ENCODE results near the gene HSPH1. TPM values are rescaled to one million over a fixed set of nuclear protein-coding genes. Genes with fewer than 3 reads are reported as not detected.

HSPH1 gene
- total RNA-seq, 1 donor from 2014 or later, result 176 TPM

- Mint-ChIP-seq H3K27ac (no peak overlapping the region), H3K27me3 (peaks cover 27% of the 10 kb centered on the region), H3K4me3 (no peak overlapping the region), H3K4me1 (ENCODE audit: unreplicated experiment) (peaks cover 1% of the 10 kb centered on the region), H3K9me3 (no peaks in the 10 kb centered on the region), H3K36me3 (peaks cover 8% of the 10 kb centered on the region)
- DNase-seq (ENCODE audit: extremely low spot score, unreplicated experiment), result no peak
- TF ChIP-seq CTCF (conservative IDR thresholded peaks at IDR 0.05), result no peak
Measured at GRCh38 chr13:31129419-31129818, 32.3 kb downstream of the HSPH1 start.

- Mint-ChIP-seq H3K4me1 (ENCODE audit: unreplicated experiment) (peaks cover 24% of the 10 kb centered on the region), H3K36me3 (no peaks in the 10 kb centered on the region), H3K27me3 (peaks cover 46% of the 10 kb centered on the region), H3K27ac (no peak overlapping the region), H3K9me3 (no peaks in the 10 kb centered on the region), H3K4me3 (no peak overlapping the region)
- DNase-seq (ENCODE audit: extremely low spot score, unreplicated experiment), result no peak
- no peak for TF ChIP-seq CTCF (conservative IDR thresholded peaks at IDR 0.05)
Measured at GRCh38 chr13:31124204-31124603, 37.5 kb downstream of the HSPH1 start.

- TF ChIP-seq CTCF (conservative IDR thresholded peaks at IDR 0.05), result no peak
- no peaks in the 10 kb centered on the region for H3K36me3 Mint-ChIP-seq
- H3K27ac Mint-ChIP-seq, result no peak overlapping the region
- H3K4me1 Mint-ChIP-seq (ENCODE audit: unreplicated experiment), result peaks cover 24% of the 10 kb centered on the region
- H3K4me3 Mint-ChIP-seq, result no peak overlapping the region
- H3K27me3 Mint-ChIP-seq, result peaks cover 53% of the 10 kb centered on the region
- H3K9me3 Mint-ChIP-seq, result no peaks in the 10 kb centered on the region
- DNase-seq (ENCODE audit: extremely low spot score, unreplicated experiment), result no peak
Measured at GRCh38 chr13:31122544-31123260, 39.0 kb downstream of the HSPH1 start.

GRCh38 chr13:31122143-31122542 lies 39.6 kb downstream of the HSPH1 start:
- Mint-ChIP-seq H3K9me3 (no peaks in the 10 kb centered on the region), H3K4me3 (no peak overlapping the region), H3K27me3 (peaks cover 58% of the 10 kb centered on the region), H3K36me3 (no peaks in the 10 kb centered on the region), H3K27ac (no peak overlapping the region), H3K4me1 (ENCODE audit: unreplicated experiment) (peaks cover 24% of the 10 kb centered on the region)
- no peak for DNase-seq (ENCODE audit: extremely low spot score, unreplicated experiment)
- TF ChIP-seq CTCF (conservative IDR thresholded peaks at IDR 0.05), result no peak

GRCh38 chr13:31121379-31122140 lies 40.1 kb downstream of the HSPH1 start:
- Mint-ChIP-seq H3K4me1 (ENCODE audit: unreplicated experiment) (peaks cover 24% of the 10 kb centered on the region), H3K4me3 (no peak overlapping the region), H3K9me3 (no peaks in the 10 kb centered on the region), H3K27ac (no peak overlapping the region), H3K36me3 (no peaks in the 10 kb centered on the region), H3K27me3 (peaks cover 64% of the 10 kb centered on the region)
- no peak for DNase-seq (ENCODE audit: extremely low spot score, unreplicated experiment)
- TF ChIP-seq CTCF (conservative IDR thresholded peaks at IDR 0.05), result no peak
